Naive thymus-derived CD4-positive, alpha-beta T cell (primary cell): ENCODE results near the gene ANO4. TPM values are rescaled to one million over a fixed set of nuclear protein-coding genes. Genes with fewer than 3 reads are reported as not detected.
"Not testable (repeated sequence)": the region's sequence is repeated elsewhere in the genome, so short reads cannot be mapped to it uniquely, and the experiment has no call there.

Source experiments
- ATAC-seq: fragments of 150-1000 bp; cut with Tn5 transposase; 2 replicates; pipeline ENCODE4 v1.10.0; 2021; ENCODE audit warnings: mild to moderate bottlenecking, moderate library complexity
- CTCF ChIA-PET: fragments of 350-600 bp; sonication (Branson Sonifier 250); formaldehyde crosslinking; loops from one replicate; lab custom pipeline; 2021; ENCODE audit warnings: antibody characterized with exemption; lab: Charles Lee
- POLR2A ChIA-PET: fragments of 350-600 bp; sonication (Branson Sonifier 250); formaldehyde crosslinking; loops from one replicate; lab custom pipeline; 2021; ENCODE audit warnings: antibody characterized with exemption, inconsistent platforms; lab: Charles Lee
- DNase-seq, 9 donors: peaks; one replicate each; pipeline versions ENCODE4 v3.0.0 to v3.0.0-alpha.2; 2020 to 2022; ENCODE audit warnings: mixed read lengths in 1 of 9
- H3K27ac ChIP-seq: one replicate; pipeline ENCODE4 v1.7.0; 2013; ENCODE audit warnings: mild to moderate bottlenecking, low read depth, low read length, moderate library complexity
- H3K27me3 ChIP-seq, 2 donors: one replicate each; pipeline ENCODE4 v1.7.0; 2013; ENCODE audit warnings: low read length in 2 of 2, mild to moderate bottlenecking in 2 of 2, moderate library complexity in 2 of 2; ENCODE audit not compliant: control insufficient read depth in 2 of 2, insufficient read depth in 2 of 2
- H3K36me3 ChIP-seq, 3 experiments: 1 replicate in 2 of 3; 2 replicates in 1 of 3; pipeline ENCODE4 v1.7.0; 2013; ENCODE audit warnings: low read length in 3 of 3, mild to moderate bottlenecking in 3 of 3, moderate library complexity in 1 of 3; ENCODE audit not compliant: insufficient read depth in 3 of 3, control insufficient read depth in 2 of 3
- H3K4me1 ChIP-seq, 2 donors: one replicate each; pipeline ENCODE4 v1.7.0; 2013; ENCODE audit warnings: low read length in 2 of 2, mild to moderate bottlenecking in 2 of 2, moderate library complexity in 1 of 2; ENCODE audit not compliant: control insufficient read depth in 2 of 2, insufficient read depth in 2 of 2
- H3K4me3 ChIP-seq: 2 replicates; pipeline ENCODE4 v1.7.0; 2013; ENCODE audit warnings: mild to moderate bottlenecking, low read length
- H3K9me3 ChIP-seq, 3 experiments: 1 replicate in 2 of 3; 2 replicates in 1 of 3; pipeline ENCODE4 v1.7.0; 2013; ENCODE audit warnings: low read length in 3 of 3; ENCODE audit not compliant: control insufficient read depth in 2 of 3
- H3K27ac Mint-ChIP-seq, 9 donors: one replicate each; pipeline ENCODE4 v1.8.0; 2020 to 2022; ENCODE audit warnings: mixed read lengths in 9 of 9, mild to moderate bottlenecking in 8 of 9, moderate library complexity in 5 of 9, inconsistent platforms in 2 of 9
- H3K27me3 Mint-ChIP-seq, 5 donors: one replicate each; pipeline ENCODE4 v1.8.0; 2021 to 2022; ENCODE audit warnings: mixed read lengths in 5 of 5, mild to moderate bottlenecking in 1 of 5
- H3K36me3 Mint-ChIP-seq, 5 donors: one replicate each; pipeline ENCODE4 v1.8.0; 2020 to 2022; ENCODE audit warnings: mixed read lengths in 5 of 5, mild to moderate bottlenecking in 3 of 5, inconsistent platforms in 1 of 5
- H3K4me1 Mint-ChIP-seq, 7 donors: one replicate each; pipeline ENCODE4 v1.8.0; 2020 to 2022; ENCODE audit warnings: mixed read lengths in 7 of 7, mild to moderate bottlenecking in 3 of 7, inconsistent platforms in 1 of 7
- H3K4me3 Mint-ChIP-seq, 10 donors: one replicate each; pipeline ENCODE4 v1.8.0; 2020 to 2022; ENCODE audit warnings: mild to moderate bottlenecking in 10 of 10, mixed read lengths in 10 of 10, moderate library complexity in 6 of 10, inconsistent platforms in 2 of 10
- H3K9me3 Mint-ChIP-seq, 11 donors: one replicate each; pipeline ENCODE4 v1.8.0; 2020 to 2022; ENCODE audit warnings: mixed read lengths in 11 of 11, mild to moderate bottlenecking in 4 of 11, inconsistent platforms in 1 of 11, moderate library complexity in 1 of 11
- intact Hi-C, 2 donors: fragments of 100-400 bp; cut with micrococcal nuclease; formaldehyde crosslinking; loops; one replicate each; pipeline ENCODE4 v1.15.1; 2023
- polyA plus RNA-seq, 2 donors: library from polyadenylated mRNA; unstranded; fragments of 300-500 nt; fragmentation: Illumina TruSeq; gene quantifications; one replicate each; pipeline ENCODE4 v1.2.3, GENCODE V29; 2021
- total RNA-seq, 6 experiments: library from RNA in 5 of 6; stranded (reverse) in 5 of 6; gene quantifications; 1 replicate in 5 of 6; 2 replicates in 1 of 6; pipeline ENCODE4 v1.2.3 and lab custom pipeline; 2021 to 2026

Gene ANO4
- total and polyA plus RNA-seq, 7 experiments from 2014 or later: not detected

DNA sequence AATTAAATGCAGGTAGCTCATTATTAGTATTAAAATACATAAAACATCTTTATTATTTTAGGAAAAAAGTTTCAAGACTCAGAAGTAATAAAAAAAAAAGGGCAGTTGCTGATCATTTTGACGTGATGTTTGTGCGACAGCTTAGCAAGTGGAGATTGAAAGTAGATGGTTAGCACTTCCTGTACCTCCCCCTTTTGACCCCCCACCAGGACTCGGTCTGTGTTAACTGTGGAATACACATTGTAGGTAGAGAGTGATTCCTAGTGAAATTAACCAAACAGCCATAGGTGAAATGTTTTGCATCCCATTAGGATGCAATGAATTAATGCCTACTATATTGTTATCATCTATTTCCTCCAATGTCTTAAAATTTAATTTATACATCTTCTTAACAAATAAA is 294.7 kb downstream of the ANO4 start:
- DNase-seq: no peak
- no peak overlapping the region for H3K4me3 ChIP-seq
- no peaks in the 10 kb centered on the region for H3K9me3 ChIP-seq
- Mint-ChIP-seq H3K4me3 (no peak overlapping the region), H3K27ac (no peak overlapping the region), H3K27me3 (peaks cover 0 to 16% (median 9%) of the 10 kb centered on the region in 5 donors), H3K4me1 (peaks cover 0 to 3% (median 0%) of the 10 kb centered on the region in 7 donors), H3K36me3 (no peaks in the 10 kb centered on the region), H3K9me3 (peaks cover 0 to 6% (median 2%) of the 10 kb centered on the region in 11 donors)
- H3K36me3 ChIP-seq: no peaks in the 10 kb centered on the region
- no peak for ATAC-seq
- intact Hi-C loops: no loop called here
- CTCF ChIA-PET: no interaction called here
- H3K4me1 ChIP-seq: no peaks in the 10 kb centered on the region
- no peaks in the 10 kb centered on the region for H3K27me3 ChIP-seq
- no peak overlapping the region for H3K27ac ChIP-seq
- POLR2A ChIA-PET: no interaction called here

- H3K36me3 Mint-ChIP-seq, H3K4me1 Mint-ChIP-seq, POLR2A ChIA-PET, H3K27me3 ChIP-seq, ATAC-seq, H3K4me3 ChIP-seq, H3K36me3 ChIP-seq, H3K9me3 Mint-ChIP-seq, CTCF ChIA-PET, intact Hi-C loops, H3K9me3 ChIP-seq, H3K4me3 Mint-ChIP-seq, H3K27ac Mint-ChIP-seq, H3K27ac ChIP-seq, DNase-seq, H3K4me1 ChIP-seq: not testable (repeated sequence)
- peaks cover 0 to 16% (median 9%) of the 10 kb centered on the region in 5 donors for H3K27me3 Mint-ChIP-seq
These were observed 295.6 kb downstream of the ANO4 start for GRCh38 chr12:101090222-101090621.

GRCh38 chr12:101097829-101098580 is 303.4 kb downstream of the ANO4 start:
- Histone ChIP-seq H3K27me3 (no peaks in the 10 kb centered on the region), H3K4me1 (no peaks in the 10 kb centered on the region), H3K36me3 (no peaks in the 10 kb centered on the region), H3K4me3 (no peak overlapping the region), H3K27ac (no peak overlapping the region), H3K9me3 (no peaks in the 10 kb centered on the region)
- intact Hi-C loops: no loop called here
- POLR2A ChIA-PET: no interaction called here
- no peak overlapping the region for H3K4me3 Mint-ChIP-seq
- peaks cover 0 to 4% (median 0%) of the 10 kb centered on the region in 11 donors for H3K9me3 Mint-ChIP-seq
- H3K4me1 Mint-ChIP-seq: no peaks in the 10 kb centered on the region
- ATAC-seq (no peak), DNase-seq (no peak)
- no peaks in the 10 kb centered on the region for H3K27me3 Mint-ChIP-seq
- no peak overlapping the region for H3K27ac Mint-ChIP-seq
- CTCF ChIA-PET: no interaction called here
- H3K36me3 Mint-ChIP-seq: no peaks in the 10 kb centered on the region

- ChIA-PET POLR2A (no interaction called here), CTCF (no interaction called here)
- H3K4me3 ChIP-seq: no peak overlapping the region
- no peaks in the 10 kb centered on the region for H3K36me3 ChIP-seq
- Mint-ChIP-seq H3K4me1 (no peaks in the 10 kb centered on the region), H3K4me3 (no peak overlapping the region), H3K27me3 (no peaks in the 10 kb centered on the region), H3K36me3 (no peaks in the 10 kb centered on the region), H3K27ac (no peak overlapping the region), H3K9me3 (peaks cover 0 to 11% (median 3%) of the 10 kb centered on the region in 11 donors)
- no peak for ATAC-seq
- no peak for DNase-seq
- H3K9me3 ChIP-seq: no peaks in the 10 kb centered on the region
- no peaks in the 10 kb centered on the region for H3K27me3 ChIP-seq
- H3K27ac ChIP-seq: no peak overlapping the region
- H3K4me1 ChIP-seq: no peaks in the 10 kb centered on the region
- intact Hi-C loops: no loop called here
These were observed 312.6 kb downstream of the ANO4 start for GRCh38 chr12:101107032-101107763.

DNA sequence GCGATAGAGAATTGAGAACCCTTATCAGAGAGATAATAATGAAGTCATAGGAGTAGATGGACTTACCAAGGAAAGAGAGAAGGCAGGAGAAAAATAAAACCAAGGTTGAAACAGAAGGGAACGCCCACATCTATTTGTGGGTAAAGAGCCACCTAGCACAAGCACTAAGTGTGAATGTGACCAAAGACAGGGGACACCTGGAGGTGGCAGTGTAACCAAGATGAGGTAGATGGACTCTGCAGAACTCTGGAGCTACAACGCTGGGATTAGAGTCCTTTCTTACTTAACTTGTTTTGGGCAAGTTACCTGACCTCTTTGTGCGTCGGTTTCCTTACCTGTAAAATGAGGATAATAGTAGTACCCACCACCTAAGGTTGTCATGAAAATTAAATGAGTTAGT is 313.6 kb downstream of the ANO4 start:
- H3K4me1 Mint-ChIP-seq: no peaks in the 10 kb centered on the region
- DNase-seq: no peak
- H3K9me3 ChIP-seq: no peaks in the 10 kb centered on the region
- H3K9me3 Mint-ChIP-seq: peaks cover 0 to 11% (median 3%) of the 10 kb centered on the region in 11 donors
- no peaks in the 10 kb centered on the region for H3K36me3 Mint-ChIP-seq
- no peak overlapping the region for H3K27ac Mint-ChIP-seq
- H3K4me3 Mint-ChIP-seq: no peak overlapping the region
- H3K27ac ChIP-seq: no peak overlapping the region
- H3K4me1 ChIP-seq: no peaks in the 10 kb centered on the region
- H3K36me3 ChIP-seq: no peaks in the 10 kb centered on the region
- ATAC-seq: no peak
- intact Hi-C loops: no loop called here
- H3K27me3 ChIP-seq: no peaks in the 10 kb centered on the region
- CTCF ChIA-PET: no interaction called here
- no peaks in the 10 kb centered on the region for H3K27me3 Mint-ChIP-seq
- POLR2A ChIA-PET: no interaction called here
- no peak overlapping the region for H3K4me3 ChIP-seq

DNA sequence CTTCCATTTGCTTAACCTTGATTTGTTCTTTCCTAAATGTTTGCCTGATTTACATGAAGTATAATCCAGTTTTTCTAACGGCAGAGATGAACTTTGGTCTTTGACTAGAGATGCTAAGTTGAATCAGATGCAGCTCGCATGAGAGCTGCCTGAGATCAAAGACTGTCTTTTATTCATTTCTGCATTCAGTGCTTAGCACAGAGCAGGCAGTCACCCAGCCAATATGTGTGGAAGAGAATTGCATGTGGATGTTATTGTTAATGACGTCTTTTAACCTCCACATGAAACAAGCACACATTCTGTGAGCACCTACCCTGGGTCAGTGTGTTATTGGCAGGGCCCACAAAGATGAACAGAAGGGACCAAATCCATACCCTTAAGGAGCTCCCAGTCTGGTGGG is 316.3 kb downstream of the ANO4 start:
- Histone ChIP-seq H3K4me3 (no peak overlapping the region), H3K27ac (no peak overlapping the region), H3K36me3 (no peaks in the 10 kb centered on the region), H3K4me1 (no peaks in the 10 kb centered on the region), H3K9me3 (no peaks in the 10 kb centered on the region), H3K27me3 (no peaks in the 10 kb centered on the region)
- DNase-seq (no peak), ATAC-seq (no peak)
- Mint-ChIP-seq H3K9me3 (peaks cover 0 to 3% (median 0%) of the 10 kb centered on the region in 11 donors), H3K36me3 (no peaks in the 10 kb centered on the region), H3K4me1 (no peaks in the 10 kb centered on the region), H3K27ac (no peak overlapping the region), H3K27me3 (peaks cover 0 to 4% (median 0%) of the 10 kb centered on the region in 5 donors), H3K4me3 (no peak overlapping the region)
- ChIA-PET POLR2A (no interaction called here), CTCF (no interaction called here)
- intact Hi-C loops: no loop called here
